Omental fat pad (tissue), 4 donors: Measurements from ENCODE around the gene HOXA13. TPM values are rescaled to one million over a fixed set of nuclear protein-coding genes. Genes with fewer than 3 reads are reported as not detected.

ENCODE experiments used
- ATAC-seq: fragments of 150-250 bp; one replicate; pipeline ENCODE4 v1.9.1; 2016; ENCODE audit warnings: mild to moderate bottlenecking, moderate library complexity; ENCODE audit not compliant: low FRiP score
- DNase-seq: peaks from one replicate; pipeline ENCODE4 v3.0.0-alpha.2; 2019; ENCODE audit warnings: low spot score
- CTCF ChIP-seq, 3 donors: fragments of 450-650 bp; IDR thresholded peaks; one replicate each; pipeline ENCODE4 v1.5.1; 2016 to 2017; ENCODE audit warnings: antibody characterized with exemption in 3 of 3, mild to moderate bottlenecking in 3 of 3, moderate library complexity in 2 of 3
- total RNA-seq, 4 donors: library from RNA; depleted of rRNA; stranded (reverse); fragments of >200 nt; gene quantifications; one replicate each; pipeline ENCODE4 v1.1.0, GENCODE V29; 2016

HOXA13 gene
- total RNA-seq, 4 donors from 2014 or later: not detected

- DNase-seq (no peak), ATAC-seq (no peak)
- no peak for TF ChIP-seq CTCF (IDR thresholded peaks at IDR 0.05)
Measured at GRCh38 chr7:27177795-27178320, 22.0 kb downstream of the HOXA13 start.

GRCh38 chr7:27176962-27177794, 22.7 kb downstream of the HOXA13 start:
- TF ChIP-seq CTCF (IDR thresholded peaks at IDR 0.05): no peak
- DNase-seq (peak; percentile 18), ATAC-seq (no peak)

DNA sequence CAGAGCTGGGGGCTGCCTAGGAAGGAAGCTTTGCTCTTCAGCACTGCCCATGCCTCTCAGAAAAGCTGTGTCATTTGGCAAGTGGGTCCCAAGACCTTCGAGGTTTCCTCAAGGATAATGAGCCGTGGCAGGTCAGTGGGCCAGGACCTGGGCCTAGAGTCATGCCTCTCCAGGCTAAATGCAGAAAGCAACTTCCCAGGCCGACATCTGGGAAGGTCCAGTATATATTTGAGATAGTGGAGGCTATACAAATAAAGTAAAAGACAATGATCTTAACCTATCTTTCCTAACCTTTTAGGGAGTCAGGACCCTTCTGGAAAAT, 23.4 kb downstream of the HOXA13 start:
- DNase-seq: peak; percentile 17
- no peak for TF ChIP-seq CTCF (IDR thresholded peaks at IDR 0.05)
- ATAC-seq: no peak

DNA sequence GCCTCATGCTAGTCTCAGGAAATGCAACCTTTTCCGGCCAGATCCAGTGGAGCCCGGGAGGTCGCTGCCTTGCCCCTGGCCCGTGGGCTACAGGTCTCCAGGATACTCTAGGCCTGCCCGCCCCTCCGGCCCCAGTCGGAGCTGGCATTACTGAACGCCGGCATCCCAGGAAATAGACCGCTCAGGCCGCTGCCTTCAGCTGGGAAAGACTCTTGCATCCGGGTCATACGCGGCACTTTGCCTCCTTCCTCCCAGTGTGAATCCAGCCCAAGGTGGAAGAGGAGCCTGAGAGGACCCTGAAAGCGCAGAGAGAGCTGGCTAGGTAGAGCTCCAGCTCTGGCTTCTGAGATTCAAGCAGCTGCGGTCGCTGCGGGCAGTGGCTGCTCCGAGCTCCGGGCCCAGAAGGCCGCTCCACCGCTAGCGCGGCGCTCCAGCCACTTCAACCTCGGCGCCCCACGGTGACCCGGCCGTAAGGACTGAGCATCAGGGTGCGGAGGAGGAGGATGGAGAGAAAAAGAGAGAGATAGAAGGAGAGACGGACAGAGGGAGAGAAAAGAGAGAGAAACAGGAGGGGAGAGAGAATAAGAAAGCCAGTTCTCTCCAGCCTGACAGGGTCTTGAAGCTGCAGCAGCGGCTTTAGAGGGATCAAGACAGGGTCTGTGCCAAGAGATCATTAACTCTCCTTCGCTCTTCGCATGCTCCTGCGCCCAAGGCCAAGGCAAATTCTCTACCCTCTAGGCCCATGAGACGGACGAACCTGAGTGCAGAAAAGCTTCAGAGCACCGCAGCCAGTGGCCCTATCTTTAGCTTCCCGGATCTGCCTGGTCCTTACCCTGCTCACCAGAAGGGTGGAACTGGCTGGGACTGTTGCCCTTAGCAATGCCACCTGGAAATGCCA, 24.0 kb downstream of the HOXA13 start:
- ATAC-seq (no peak), DNase-seq (peak; percentile 18)

DNA sequence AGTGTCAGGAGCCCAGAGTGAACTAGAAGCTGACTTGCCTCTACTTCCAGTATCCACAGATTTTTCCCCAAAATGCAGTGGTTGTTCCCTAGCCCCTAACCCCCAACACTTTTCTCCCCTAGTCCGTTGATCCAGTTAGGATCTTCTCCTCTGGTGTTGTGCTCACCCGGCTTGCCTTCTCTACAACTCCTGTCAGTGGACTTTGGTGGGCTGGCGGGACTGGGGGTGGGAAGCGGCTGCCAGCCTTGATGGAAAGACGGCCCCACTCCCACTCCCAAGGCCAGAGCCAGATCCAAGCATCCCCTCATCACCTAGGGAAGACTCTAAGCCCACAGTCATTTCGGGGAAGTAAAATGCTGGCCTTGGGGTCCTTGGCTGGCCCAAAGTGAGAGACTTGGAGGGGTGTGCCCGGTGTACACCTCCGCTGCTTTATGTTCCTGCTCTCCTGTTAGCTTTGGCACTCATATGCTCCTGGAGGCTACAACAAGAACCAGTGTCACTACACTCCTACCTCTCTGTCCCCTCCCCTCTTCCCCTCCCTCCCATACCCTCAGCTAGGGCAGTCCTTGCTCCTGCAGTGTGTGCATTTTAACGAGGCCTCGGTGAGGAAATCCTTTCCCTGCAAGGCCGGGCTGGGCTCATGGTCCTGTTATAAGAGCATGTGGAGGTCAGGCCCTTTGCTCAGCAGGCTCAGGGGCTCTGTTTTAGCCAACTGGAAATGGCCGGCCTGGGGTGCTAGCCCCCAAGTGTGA, 24.8 kb downstream of the HOXA13 start:
- peak; percentile 12 for DNase-seq
- no peak for ATAC-seq
- no peak for TF ChIP-seq CTCF (IDR thresholded peaks at IDR 0.05)

More for the DNA sequence above, 24.0 kb downstream of the HOXA13 start:
- TF ChIP-seq CTCF (IDR thresholded peaks at IDR 0.05): no peak

DNA sequence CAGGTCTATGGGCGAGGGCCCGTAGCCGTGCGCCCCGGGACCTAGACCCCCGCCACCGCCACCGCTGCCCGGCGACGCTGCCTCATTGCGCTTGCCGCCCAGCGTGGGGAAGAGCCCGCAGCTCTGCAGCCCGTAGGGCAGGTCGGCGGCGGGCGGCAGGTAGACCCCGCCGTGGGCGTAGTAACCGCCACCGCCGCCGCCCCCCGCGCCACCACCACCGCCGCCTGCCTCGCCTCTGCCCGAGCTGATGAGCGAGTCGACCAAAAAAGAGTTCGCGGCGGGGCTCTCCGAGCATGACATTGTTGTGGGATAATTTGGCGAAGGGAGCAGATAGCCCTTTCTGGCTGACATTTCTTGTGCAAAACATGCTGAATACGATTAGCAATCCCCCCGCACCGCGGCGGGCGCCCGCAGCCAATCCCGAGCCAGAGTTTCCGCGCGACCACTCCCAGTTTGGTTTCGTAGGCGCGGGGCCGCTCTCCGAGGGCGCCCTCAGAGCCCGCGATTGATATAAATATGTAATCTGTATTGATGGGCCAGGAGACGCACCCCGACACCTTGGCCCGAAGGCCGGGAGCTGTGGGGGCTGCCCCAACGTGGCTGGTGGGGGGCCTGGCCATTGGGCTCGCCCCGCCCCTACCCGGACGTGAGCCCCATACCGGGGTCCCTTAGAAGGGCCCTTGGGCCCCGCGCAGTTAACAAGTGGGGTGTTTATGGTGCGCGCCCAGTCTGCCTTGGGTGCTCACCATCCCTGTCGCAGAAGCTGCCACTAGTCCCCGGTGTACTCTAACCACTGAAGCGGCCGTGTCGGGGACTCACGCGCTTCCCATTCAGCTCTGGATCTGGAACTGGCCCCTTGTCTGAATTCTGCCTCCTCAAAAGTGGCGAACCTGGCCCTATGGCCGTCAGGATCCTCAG, 25.7 kb downstream of the HOXA13 start, which contains the start of gene HOXA10:
Gene HOXA10, minus strand, starts transcription at position 365 of the 918 bp plus-strand sequence. Its CDS starts 14 bp downstream, at position 351.
- DNase-seq (peak; percentile 14), ATAC-seq (no peak)
- no peak for TF ChIP-seq CTCF (IDR thresholded peaks at IDR 0.05)
